GM19193 (cell line): Measurements from ENCODE around the gene ENTPD1.

ENCODE experiments used
- POLR2A ChIP-seq: IDR thresholded peaks from 4 replicates; pipeline ENCODE4 v1.6.1; 2011; ENCODE audit not compliant: insufficient read depth, insufficient read length; ENCODE audit errors: extremely low read depth

ENTPD1 gene

GRCh38 chr10:95836610-95837355, 80.8 kb downstream of the ENTPD1 start:
- no peak for TF ChIP-seq POLR2A

GRCh38 chr10:95837356-95837776, 81.4 kb downstream of the ENTPD1 start:
- TF ChIP-seq POLR2A = peak; percentile 17

- no peak for TF ChIP-seq POLR2A
Observed at GRCh38 chr10:95837783-95838182, 81.8 kb downstream of the ENTPD1 start.

GRCh38 chr10:95840121-95840520, 84.2 kb downstream of the ENTPD1 start:
- no peak for TF ChIP-seq POLR2A

GRCh38 chr10:95840681-95841080, 84.7 kb downstream of the ENTPD1 start:
- TF ChIP-seq POLR2A = no peak

- no peak for TF ChIP-seq POLR2A
Observed at GRCh38 chr10:95841661-95842498, 85.9 kb downstream of the ENTPD1 start.

- TF ChIP-seq POLR2A = no peak
Observed at GRCh38 chr10:95845411-95845810, 89.4 kb downstream of the ENTPD1 start.

GRCh38 chr10:95847007-95847406, 91.0 kb downstream of the ENTPD1 start:
- no peak for TF ChIP-seq POLR2A

GRCh38 chr10:95848841-95849240, 92.9 kb downstream of the ENTPD1 start:
- no peak for TF ChIP-seq POLR2A

- no peak for TF ChIP-seq POLR2A
Observed at GRCh38 chr10:95850791-95851190, 94.8 kb downstream of the ENTPD1 start.

- TF ChIP-seq POLR2A = no peak
Observed at GRCh38 chr10:95860166-95860940, 104.4 kb downstream of the ENTPD1 start.

- TF ChIP-seq POLR2A = no peak
Observed at GRCh38 chr10:95861386-95861785, 105.4 kb downstream of the ENTPD1 start.

GRCh38 chr10:95864906-95865813, 109.2 kb downstream of the ENTPD1 start:
- TF ChIP-seq POLR2A = no peak

- TF ChIP-seq POLR2A = no peak
Observed at GRCh38 chr10:95865814-95866466, 110.0 kb downstream of the ENTPD1 start.

- TF ChIP-seq POLR2A = no peak
Observed at GRCh38 chr10:95866467-95866842, 110.5 kb downstream of the ENTPD1 start.

- no peak for TF ChIP-seq POLR2A
Observed at GRCh38 chr10:95867866-95868265, 111.9 kb downstream of the ENTPD1 start.
